GM20000 (cell line): ENCODE results near the gene CDKL5.

Source experiments
- DNase-seq: peaks from one replicate; pipeline ENCODE4 v3.0.0; 2012; ENCODE audit warnings: low spot score
- CTCF ChIP-seq: IDR thresholded peaks from 2 replicates; pipeline ENCODE4 v1.5.1; 2012; ENCODE audit warnings: mild to moderate bottlenecking, control low read depth; ENCODE audit errors: extremely low read depth, missing control alignments

Gene CDKL5

GRCh38 chrX:18702362-18703195, 277.2 kb downstream of the CDKL5 start:
- TF ChIP-seq CTCF = no peak
- DNase-seq = no peak
